H1 (cell line): ENCODE measurements around the gene ST6GALNAC5. TPM values are rescaled to one million over a fixed set of nuclear protein-coding genes. Genes with fewer than 3 reads are reported as not detected.
A peak's percentile ranks its signal among the peaks of the same experiment; 100 is the strongest.

Experiments
- CTCF ChIA-PET: fragments of 300-600 bp; sonication (Branson Sonifier 250); formaldehyde crosslinking; loops from one replicate; lab custom pipeline; 2021; ENCODE audit not compliant: partially characterized antibody; lab: Charles Lee
- POLR2A ChIA-PET: fragments of 300-600 bp; sonication (Branson Sonifier 250); formaldehyde crosslinking; loops from one replicate; lab custom pipeline; 2021; ENCODE audit warnings: inconsistent platforms; ENCODE audit not compliant: partially characterized antibody; lab: Charles Lee
- DNase-seq, 2 experiments: peaks; one replicate each; pipeline versions ENCODE4 v3.0.0 to v3.0.0-alpha.2; 2010 to 2022; ENCODE audit warnings: low spot score in 2 of 2, low read depth in 1 of 2, mixed read lengths in 1 of 2
- FAIRE-seq: peaks from 2 replicates; lab custom pipeline; 2011; peaks lifted over from hg19 to GRCh38; lab: Jason Lieb, UNC
- H2AFZ ChIP-seq: 2 replicates; pipeline ENCODE4 v1.8.1; 2012; ENCODE audit warnings: low read length, inconsistent platforms
- H2AK5ac ChIP-seq: 2 replicates; pipeline ENCODE4 v1.6.1; 2013; ENCODE audit warnings: low read depth, low read length
- H2BK120ac ChIP-seq: replicated peaks from 2 replicates; pipeline ENCODE3; 2013; ENCODE audit warnings: low read depth, low read length, inconsistent platforms
- H2BK12ac ChIP-seq: 2 replicates; pipeline ENCODE4 v1.6.1; 2013; ENCODE audit warnings: low read depth, low read length
- H2BK15ac ChIP-seq: 2 replicates; pipeline ENCODE4 v1.6.1; 2013; ENCODE audit warnings: low read length
- H2BK20ac ChIP-seq: 2 replicates; pipeline ENCODE4 v1.6.1; 2013; ENCODE audit warnings: low read length
- H2BK5ac ChIP-seq: 2 replicates; pipeline ENCODE4 v1.6.1; 2013; ENCODE audit warnings: low read depth, low read length
- H3K14ac ChIP-seq: 2 replicates; pipeline ENCODE4 v1.6.1; 2013; ENCODE audit warnings: inconsistent platforms; ENCODE audit not compliant: insufficient read length
- H3K18ac ChIP-seq: 2 replicates; pipeline ENCODE4 v1.6.1; 2013; ENCODE audit warnings: low read length; ENCODE audit errors: extremely low read depth
- H3K23ac ChIP-seq: 2 replicates; pipeline ENCODE4 v1.6.1; 2013; ENCODE audit warnings: inconsistent platforms; ENCODE audit not compliant: insufficient read length
- H3K23me2 ChIP-seq: 2 replicates; pipeline ENCODE4 v1.6.1; 2013; ENCODE audit warnings: low read depth, low read length
- H3K27ac ChIP-seq: 2 replicates; pipeline ENCODE4 v1.6.1; 2011; ENCODE audit warnings: low read depth, low read length, inconsistent platforms
- H3K27me3 ChIP-seq, 4 experiments: replicated peaks in 1 of 4; 1 replicate in 1 of 4; 2 replicates in 3 of 4; pipeline versions ENCODE4 v1.6.1 to v1.8.1; 2011 to 2013; ENCODE audit warnings: low read length in 3 of 4, mild to moderate bottlenecking in 3 of 4, inconsistent platforms in 2 of 4, mixed read lengths in 2 of 4, moderate library complexity in 1 of 4; ENCODE audit not compliant: control insufficient read depth in 3 of 4, insufficient read depth in 3 of 4; ENCODE audit errors: extremely low read depth in 1 of 4
- H3K36me3 ChIP-seq, 4 experiments: 2 replicates each; pipeline versions ENCODE4 v1.6.1 to v1.8.1; 2011 to 2013; ENCODE audit warnings: mild to moderate bottlenecking in 4 of 4, low read length in 3 of 4, moderate library complexity in 2 of 4, control low read depth in 1 of 4, inconsistent platforms in 1 of 4; ENCODE audit not compliant: insufficient read depth in 4 of 4, control insufficient read depth in 2 of 4
- H3K4ac ChIP-seq: replicated peaks from 2 replicates; pipeline ENCODE3; 2013; ENCODE audit warnings: low read length, low read depth, mixed read lengths, inconsistent platforms; ENCODE audit not compliant: insufficient read length
- H3K4me1 ChIP-seq, 4 experiments: replicated peaks in 1 of 4; 1 replicate in 1 of 4; 2 replicates in 3 of 4; pipeline versions ENCODE4 v1.6.1 to v1.8.1; 2011 to 2013; ENCODE audit warnings: low read length in 3 of 4, inconsistent platforms in 2 of 4, mixed read lengths in 1 of 4; ENCODE audit not compliant: insufficient read depth in 4 of 4, control insufficient read depth in 3 of 4
- H3K4me2 ChIP-seq, 2 experiments: 2 replicates each; pipeline versions ENCODE4 v1.6.1 to v1.8.1; 2011 to 2013; ENCODE audit warnings: low read depth in 2 of 2, low read length in 2 of 2, control low read depth in 1 of 2, inconsistent platforms in 1 of 2, mild to moderate bottlenecking in 1 of 2; ENCODE audit not compliant: insufficient read depth in 1 of 2
- H3K4me3 ChIP-seq, 4 experiments: fragments of 200-600, 300-600 bp in 1 of 4; sonication (generic), shearing (Covaris generic), sonication (Bioruptor Twin) in 1 of 4; 2 replicates each; pipeline versions ENCODE4 v1.5.1 to v1.8.1; 2011 to 2016; ENCODE audit warnings: low read length in 4 of 4, low read depth in 3 of 4, control low read depth in 2 of 4, inconsistent platforms in 2 of 4, mild to moderate bottlenecking in 2 of 4, mixed read lengths in 1 of 4, moderate library complexity in 1 of 4; ENCODE audit not compliant: insufficient read depth in 2 of 4; ENCODE audit errors: extremely low read depth in 1 of 4
- H3K56ac ChIP-seq: replicated peaks from 2 replicates; pipeline ENCODE3; 2013; ENCODE audit warnings: low read depth, mild to moderate bottlenecking, mixed read lengths, low read length, inconsistent platforms; ENCODE audit not compliant: insufficient read length
- H3K79me1 ChIP-seq: 2 replicates; pipeline ENCODE4 v1.6.1; 2013; ENCODE audit warnings: low read depth, low read length, control low read depth
- H3K79me2 ChIP-seq, 2 experiments: 2 replicates each; pipeline versions ENCODE4 v1.6.1 to v1.8.1; 2012 to 2013; ENCODE audit warnings: low read length in 2 of 2, mild to moderate bottlenecking in 2 of 2, inconsistent platforms in 1 of 2; ENCODE audit not compliant: insufficient read depth in 2 of 2, control insufficient read depth in 1 of 2
- H3K9ac ChIP-seq, 4 experiments: replicated peaks in 1 of 4; 1 replicate in 1 of 4; 2 replicates in 3 of 4; pipeline versions ENCODE4 v1.6.1 to v1.8.1; 2011 to 2013; ENCODE audit warnings: low read depth in 3 of 4, low read length in 3 of 4, control low read depth in 2 of 4, mild to moderate bottlenecking in 2 of 4, moderate library complexity in 2 of 4, inconsistent platforms in 1 of 4; ENCODE audit errors: extremely low read depth in 1 of 4
- H3K9me3 ChIP-seq, 2 experiments: 2 replicates each; pipeline versions ENCODE4 v1.6.1 to v1.8.1; 2012 to 2013; ENCODE audit warnings: mild to moderate bottlenecking in 2 of 2, moderate library complexity in 2 of 2, control low read depth in 1 of 2, inconsistent platforms in 1 of 2, low read depth in 1 of 2, low read length in 1 of 2, mixed read lengths in 1 of 2; ENCODE audit not compliant: insufficient read depth in 2 of 2
- H4K20me1 ChIP-seq, 2 experiments: replicated peaks in 1 of 2; 2 replicates each; pipeline versions ENCODE3 to v1.8.1; 2011 to 2013; ENCODE audit warnings: inconsistent platforms in 2 of 2, low read length in 2 of 2, mild to moderate bottlenecking in 1 of 2; ENCODE audit not compliant: insufficient read depth in 2 of 2, control insufficient read depth in 1 of 2
- H4K5ac ChIP-seq: 2 replicates; pipeline ENCODE4 v1.6.1; 2013; ENCODE audit warnings: low read length, low read depth, mixed read lengths, inconsistent platforms; ENCODE audit not compliant: insufficient read length
- H4K8ac ChIP-seq: 2 replicates; pipeline ENCODE4 v1.8.0; 2013; ENCODE audit warnings: mild to moderate bottlenecking, moderate library complexity, low read length, inconsistent platforms; ENCODE audit not compliant: insufficient read depth; ENCODE audit errors: extremely low read depth
- H4K91ac ChIP-seq: replicated peaks from 2 replicates; pipeline ENCODE3; 2013; ENCODE audit warnings: low read length, mixed read lengths, inconsistent platforms; ENCODE audit not compliant: insufficient read length
- KDM1A ChIP-seq: fragments of 200-600, 300-600 bp; sonication (generic); IDR thresholded peaks from 2 replicates; pipeline ENCODE4 v1.7.1; 2016; ENCODE audit warnings: mild to moderate bottlenecking, low read length, borderline replicate concordance
- USF2 ChIP-seq: IDR thresholded peaks from 2 replicates; pipeline ENCODE4 v1.6.1; 2011; ENCODE audit warnings: low read length, improper control_type of control experiment
- polyA plus RNA-seq, 7 experiments: library from polyadenylated mRNA; depleted of rRNA in 3 of 7; stranded (reverse) in 5 of 7; unstranded in 2 of 7; fragments of >200 nt in 5 of 7; fragments of 200-250 nt in 2 of 7; gene quantifications; 1 replicate in 5 of 7; 2 replicates in 1 of 7; 4 replicates in 1 of 7; pipeline versions ENCODE4 v1.2.1 to v1.2.3, GENCODE V29; 2011 to 2013; ENCODE audit warnings: missing spikeins in 2 of 7, mixed read lengths in 2 of 7
- total RNA-seq: library from RNA; stranded (reverse); fragmentation: NEBNext Ultra II Directional; extraction: Animal tissue kit (Norgen Biotek cat#: 25700); gene quantifications from 2 replicates; pipeline ENCODE4 v1.2.1, GENCODE V29; 2021

ST6GALNAC5 gene
- total and polyA plus RNA-seq, 2 of the 8 experiments (the other 6 are each of a cell fraction or from before 2014, with no cell fraction given), result 6.2 to 7.3 TPM

- DNase-seq, result no peak
- H3K79me2 ChIP-seq, result no peaks in the 10 kb centered on the region
- peaks cover 10% of the 10 kb centered on the region; the same call in 1 of the 2 replicates for H3K23me2 ChIP-seq
- no peak overlapping the region for H3K27ac ChIP-seq
- H3K9ac ChIP-seq, result no peak overlapping the region
- H4K8ac ChIP-seq, result no peak overlapping the region
- no peak overlapping the region for H2AK5ac ChIP-seq
- H3K18ac ChIP-seq, result no peak overlapping the region
- H2BK15ac ChIP-seq, result no peak overlapping the region
- no peak overlapping the region for H3K4ac ChIP-seq
- peaks cover 0 to 12% (median 8%) of the 10 kb centered on the region in 4 experiments; a peak in 5 of 7 replicates for H3K27me3 ChIP-seq
- H3K79me1 ChIP-seq, result no peaks in the 10 kb centered on the region
- H2BK120ac ChIP-seq, result no peak overlapping the region
- no peak overlapping the region for H3K23ac ChIP-seq
- no peak overlapping the region for H4K5ac ChIP-seq
- CTCF ChIA-PET, result no interaction called here
- H2BK20ac ChIP-seq, result no peak overlapping the region
- no peak overlapping the region for H2BK12ac ChIP-seq
- H2BK5ac ChIP-seq, result no peak overlapping the region
- H3K14ac ChIP-seq, result no peak overlapping the region
- H4K91ac ChIP-seq, result no peak overlapping the region
- H3K4me3 ChIP-seq, result no peak overlapping the region
- H3K4me2 ChIP-seq, result no peak overlapping the region
- H4K20me1 ChIP-seq, result no peaks in the 10 kb centered on the region
- H3K56ac ChIP-seq, result no peak overlapping the region
- H3K9me3 ChIP-seq, result no peaks in the 10 kb centered on the region; a peak in 1 of 4 replicates
- TF ChIP-seq USF2, result no peak
- TF ChIP-seq KDM1A, result 0 out of 2 replicates have a peak, but pooled peaks have one; percentile 26
- H3K4me1 ChIP-seq, result no peaks in the 10 kb centered on the region; a peak in 1 of 7 replicates
- H2AFZ ChIP-seq, result no peak overlapping the region
- POLR2A ChIA-PET, result no interaction called here
- H3K36me3 ChIP-seq, result no peaks in the 10 kb centered on the region
- FAIRE-seq, result no peak
These were observed 5.7 kb downstream of the ST6GALNAC5 start for GRCh38 chr1:76872944-76873343.
